Peyer's patch (tissue), 4 donors: ENCODE data around the gene ITGAD.

Source experiments
- POLR2A ChIP-seq, 2 donors: fragments of 450-650 bp; IDR thresholded peaks; one replicate each; pipeline ENCODE4 v1.5.1; 2017; ENCODE audit warnings: antibody characterized with exemption in 2 of 2, mild to moderate bottlenecking in 2 of 2, moderate library complexity in 2 of 2
- TF ChIP-seq, protein P1 (sequence below), 6 experiments: fragments of 450-650 bp in 4 of 6; fragments of 200-600 bp in 2 of 6; sonication (generic) in 1 of 6; IDR thresholded peaks; one replicate each; pipeline ENCODE4 v1.5.1; 2017 to 2019; ENCODE audit warnings: antibody characterized with exemption in 6 of 6, mild to moderate bottlenecking in 3 of 6, moderate library complexity in 1 of 6

DNA sequence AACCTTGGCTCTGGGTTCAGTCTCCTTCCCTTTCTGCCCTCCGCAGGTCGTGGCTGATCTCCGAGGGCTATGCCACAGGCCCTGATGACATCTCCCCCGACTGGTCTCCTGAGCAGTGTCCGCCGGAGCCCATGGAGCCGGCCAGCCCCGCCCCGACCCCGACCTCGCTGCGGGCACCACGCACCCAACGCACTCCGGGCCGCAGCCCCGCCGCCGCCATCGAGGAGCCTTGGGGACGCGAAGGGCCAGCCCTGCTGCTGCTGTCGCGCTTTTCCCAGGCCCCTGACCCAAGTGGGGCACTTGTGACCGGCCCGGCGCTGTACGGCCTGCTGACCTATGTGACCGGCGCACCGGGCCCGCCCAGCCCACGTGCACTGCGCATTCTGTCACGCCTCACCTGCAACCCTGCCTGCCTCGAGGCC is 71.2 kb downstream of the ITGAD start:
- TF ChIP-seq, protein P1, sequence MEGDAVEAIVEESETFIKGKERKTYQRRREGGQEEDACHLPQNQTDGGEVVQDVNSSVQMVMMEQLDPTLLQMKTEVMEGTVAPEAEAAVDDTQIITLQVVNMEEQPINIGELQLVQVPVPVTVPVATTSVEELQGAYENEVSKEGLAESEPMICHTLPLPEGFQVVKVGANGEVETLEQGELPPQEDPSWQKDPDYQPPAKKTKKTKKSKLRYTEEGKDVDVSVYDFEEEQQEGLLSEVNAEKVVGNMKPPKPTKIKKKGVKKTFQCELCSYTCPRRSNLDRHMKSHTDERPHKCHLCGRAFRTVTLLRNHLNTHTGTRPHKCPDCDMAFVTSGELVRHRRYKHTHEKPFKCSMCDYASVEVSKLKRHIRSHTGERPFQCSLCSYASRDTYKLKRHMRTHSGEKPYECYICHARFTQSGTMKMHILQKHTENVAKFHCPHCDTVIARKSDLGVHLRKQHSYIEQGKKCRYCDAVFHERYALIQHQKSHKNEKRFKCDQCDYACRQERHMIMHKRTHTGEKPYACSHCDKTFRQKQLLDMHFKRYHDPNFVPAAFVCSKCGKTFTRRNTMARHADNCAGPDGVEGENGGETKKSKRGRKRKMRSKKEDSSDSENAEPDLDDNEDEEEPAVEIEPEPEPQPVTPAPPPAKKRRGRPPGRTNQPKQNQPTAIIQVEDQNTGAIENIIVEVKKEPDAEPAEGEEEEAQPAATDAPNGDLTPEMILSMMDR (IDR thresholded peaks at IDR 0.05), result no peak
- no peak for TF ChIP-seq POLR2A (IDR thresholded peaks at IDR 0.05)
